ENCODE measurements around the gene OTOS.

The OTOS gene

GRCh38 chr2:240140511-240140910, at the start of gene OTOS:
OTOS (minus strand) TSS chr2:240140658; CDS start chr2:240140326, 332 bp downstream.
- no peak within 1 kb of the TSS for H3K9ac ChIP-seq (ENCODE audit: low read depth, low read length)
- no peaks in the 10 kb centered on the region for H3K36me3 ChIP-seq (ENCODE audit: insufficient read depth, low read length)
- no peaks in the 10 kb centered on the region for H3K9me3 ChIP-seq (ENCODE audit: control insufficient read depth, insufficient read depth, low read length)
- peaks cover 9% of the 10 kb centered on the region; the same call in 1 of the 2 replicates for H3K4me1 ChIP-seq (ENCODE audit: insufficient read depth, low read length)

GRCh38 chr2:240189686-240190085, 49.2 kb upstream of the OTOS start:
- no peak overlapping the region for H3K9ac ChIP-seq (ENCODE audit: low read depth, low read length)
- no peaks in the 10 kb centered on the region for H3K36me3 ChIP-seq (ENCODE audit: insufficient read depth, low read length)
- peaks cover 3% of the 10 kb centered on the region; the same call in 1 of the 2 replicates for H3K9me3 ChIP-seq (ENCODE audit: control insufficient read depth, insufficient read depth, low read length)
- no peaks in the 10 kb centered on the region for H3K4me1 ChIP-seq (ENCODE audit: insufficient read depth, low read length)

DNA sequence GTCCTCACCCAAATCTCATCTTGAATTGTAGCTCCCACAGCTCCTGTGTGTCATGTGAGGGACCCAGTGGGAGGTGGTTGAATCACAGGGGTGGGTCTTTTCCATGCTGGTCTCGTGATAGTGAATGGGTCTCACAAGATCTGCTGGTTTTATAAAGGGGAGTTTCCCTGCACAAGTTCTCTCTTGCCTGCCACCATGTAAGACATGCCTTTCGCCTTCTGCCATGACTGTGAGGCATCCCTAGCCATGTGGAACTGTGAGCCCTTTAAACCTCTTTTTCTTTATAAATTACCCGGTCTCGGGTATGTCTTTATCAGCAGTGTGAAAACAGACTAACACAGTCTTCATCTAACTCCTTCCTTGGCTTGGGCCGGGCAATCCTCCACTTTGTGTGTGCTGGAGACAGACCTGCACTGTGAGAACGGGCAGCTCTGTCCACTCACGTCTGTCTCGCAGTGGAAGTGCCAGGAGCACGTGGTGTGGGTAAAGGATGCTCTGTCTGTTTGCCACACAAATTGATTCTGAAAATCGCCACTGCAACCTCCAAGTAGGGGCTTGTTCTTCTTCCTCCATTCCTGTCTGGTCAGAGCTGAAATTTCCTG, 47.6 kb upstream of the OTOS start:
- Histone ChIP-seq H3K4me1 (ENCODE audit: insufficient read depth, low read length) (no peaks in the 10 kb centered on the region), H3K36me3 (ENCODE audit: insufficient read depth, low read length) (no peaks in the 10 kb centered on the region), H3K9ac (ENCODE audit: low read depth, low read length) (no peak overlapping the region), H3K9me3 (ENCODE audit: control insufficient read depth, insufficient read depth, low read length) (peaks cover 3% of the 10 kb centered on the region; the same call in 1 of the 2 replicates)

DNA sequence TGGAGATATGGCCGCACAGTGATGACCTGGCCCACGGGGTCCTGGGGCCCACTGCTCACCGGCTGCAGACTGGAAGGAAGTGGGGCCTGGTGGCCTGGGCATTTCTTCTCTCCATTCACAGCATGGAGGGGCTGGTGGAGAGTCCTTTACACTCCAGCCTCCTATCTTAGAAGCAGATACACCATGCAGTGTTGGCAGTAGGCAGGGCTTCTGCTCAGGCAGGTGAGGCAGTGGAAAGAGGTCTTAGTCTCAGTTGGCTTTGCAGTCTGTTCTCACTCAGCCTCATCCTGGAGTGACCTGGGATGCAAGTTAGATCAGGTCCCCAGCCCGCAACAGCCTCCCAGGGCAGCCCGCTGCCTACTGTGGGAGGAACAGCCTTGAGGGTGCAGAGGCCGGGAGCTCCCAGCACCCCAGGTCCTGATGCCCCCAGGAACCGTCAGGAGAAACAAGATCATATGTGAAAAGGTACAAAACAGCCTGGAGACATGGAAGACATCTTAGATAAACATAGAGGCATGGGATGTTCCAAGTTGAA, 45.8 kb upstream of the OTOS start:
- Histone ChIP-seq H3K36me3 (ENCODE audit: insufficient read depth, low read length) (no peaks in the 10 kb centered on the region), H3K9ac (ENCODE audit: low read depth, low read length) (no peak overlapping the region), H3K4me1 (ENCODE audit: insufficient read depth, low read length) (no peaks in the 10 kb centered on the region), H3K9me3 (ENCODE audit: control insufficient read depth, insufficient read depth, low read length) (peaks cover 3% of the 10 kb centered on the region; the same call in 1 of the 2 replicates)

DNA sequence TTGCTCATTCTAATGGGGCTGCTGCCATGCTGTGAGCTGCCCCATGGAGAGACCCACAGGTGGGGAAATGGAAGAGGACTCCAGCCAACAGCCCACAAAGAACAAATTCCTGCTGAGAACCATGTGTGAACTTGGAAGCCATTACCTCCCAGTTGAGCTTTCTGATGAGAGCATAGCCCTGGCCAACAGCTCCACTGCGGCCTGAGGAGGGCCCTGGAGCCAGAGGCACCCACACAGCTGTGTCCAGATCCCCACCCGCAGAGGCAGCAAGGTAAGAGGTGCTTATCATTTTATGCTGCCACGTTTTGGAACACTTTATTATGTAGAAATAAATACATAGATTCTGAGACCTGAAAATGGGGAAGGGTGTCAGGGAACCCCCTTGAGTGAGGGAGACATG, 44.2 kb upstream of the OTOS start:
- H3K36me3 ChIP-seq (ENCODE audit: insufficient read depth, low read length): no peaks in the 10 kb centered on the region
- H3K9me3 ChIP-seq (ENCODE audit: control insufficient read depth, insufficient read depth, low read length): peaks cover 3% of the 10 kb centered on the region; the same call in 1 of the 2 replicates
- no peak overlapping the region for H3K9ac ChIP-seq (ENCODE audit: low read depth, low read length)
- no peaks in the 10 kb centered on the region for H3K4me1 ChIP-seq (ENCODE audit: insufficient read depth, low read length)

GRCh38 chr2:240183875-240184590, 43.6 kb upstream of the OTOS start:
- Histone ChIP-seq H3K36me3 (ENCODE audit: insufficient read depth, low read length) (no peaks in the 10 kb centered on the region), H3K4me1 (ENCODE audit: insufficient read depth, low read length) (no peaks in the 10 kb centered on the region), H3K9ac (ENCODE audit: low read depth, low read length) (no peak overlapping the region), H3K9me3 (ENCODE audit: control insufficient read depth, insufficient read depth, low read length) (peaks cover under 1% of the 10 kb centered on the region; the same call in 1 of the 2 replicates)

DNA sequence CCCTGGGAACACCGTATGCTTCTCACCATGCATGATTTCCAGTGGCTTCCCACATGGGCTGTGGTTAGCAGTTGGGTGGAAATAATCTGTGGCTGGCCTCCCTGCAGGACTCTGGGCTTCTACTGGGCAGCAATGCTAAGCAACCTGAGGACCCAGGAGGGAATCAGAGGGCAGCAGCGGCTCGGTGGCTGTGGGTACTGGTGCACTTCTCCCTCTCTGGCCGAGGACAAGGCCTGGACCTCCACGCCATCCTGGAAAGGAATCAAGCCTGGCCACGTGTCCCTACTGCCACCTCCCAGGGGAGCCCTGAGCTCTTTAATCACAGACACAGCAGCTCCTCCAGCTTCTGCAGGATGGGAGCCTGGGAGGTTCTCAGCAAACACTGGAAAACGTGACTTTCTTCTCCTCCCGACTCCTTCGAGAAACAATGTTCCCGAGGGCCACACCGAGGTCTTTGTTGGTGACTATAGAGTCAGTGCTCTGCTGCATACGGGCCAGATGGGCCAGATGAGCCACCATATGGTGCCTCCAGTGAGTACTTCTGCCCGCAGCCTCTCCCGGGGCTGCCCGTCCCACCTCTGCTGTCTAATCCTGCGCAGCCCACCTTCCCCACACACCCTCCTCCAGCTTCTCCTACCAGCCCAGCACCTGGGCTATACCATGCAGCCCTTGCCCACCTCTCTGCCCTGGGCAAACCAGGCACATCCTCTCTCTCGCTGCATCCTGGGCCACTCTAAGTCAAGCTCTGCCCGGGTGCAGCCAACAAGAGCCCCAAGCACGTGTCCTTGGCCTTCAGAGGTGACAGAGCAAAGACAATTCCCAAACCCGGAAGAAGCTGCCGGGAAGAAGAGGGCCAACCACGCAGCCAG, 42.8 kb upstream of the OTOS start:
- no peaks in the 10 kb centered on the region for H3K36me3 ChIP-seq (ENCODE audit: insufficient read depth, low read length)
- H3K4me1 ChIP-seq (ENCODE audit: insufficient read depth, low read length): no peaks in the 10 kb centered on the region

DNA sequence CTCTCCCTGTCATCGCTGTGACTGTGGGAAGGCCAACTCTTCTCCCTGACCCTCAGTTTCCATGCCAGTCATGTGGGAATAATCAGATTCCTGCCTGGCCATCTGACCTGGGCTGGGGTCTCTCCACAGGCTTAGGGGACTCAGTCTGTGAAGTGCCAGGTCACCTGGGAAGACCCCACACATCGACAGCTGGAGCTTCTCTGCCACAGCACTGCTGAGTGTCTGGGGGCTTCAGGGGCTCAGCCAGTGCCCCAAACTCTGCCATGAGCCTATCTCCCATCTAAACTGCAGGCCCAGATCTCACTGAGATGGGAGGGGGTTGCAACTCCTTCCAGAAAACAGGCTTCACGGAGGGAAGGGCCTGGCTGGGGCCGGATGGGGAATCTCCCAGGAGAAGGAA, 42.0 kb upstream of the OTOS start:
- no peaks in the 10 kb centered on the region; the same call in 1 of the 2 replicates for H3K9me3 ChIP-seq (ENCODE audit: control insufficient read depth, insufficient read depth, low read length)
- H3K4me1 ChIP-seq (ENCODE audit: insufficient read depth, low read length): no peaks in the 10 kb centered on the region
- no peaks in the 10 kb centered on the region for H3K36me3 ChIP-seq (ENCODE audit: insufficient read depth, low read length)
- no peak overlapping the region for H3K9ac ChIP-seq (ENCODE audit: low read depth, low read length)

More for the DNA sequence above, 42.8 kb upstream of the OTOS start:
- Histone ChIP-seq H3K9me3 (ENCODE audit: control insufficient read depth, insufficient read depth, low read length) (no peaks in the 10 kb centered on the region; the same call in 1 of the 2 replicates), H3K9ac (ENCODE audit: low read depth, low read length) (no peak overlapping the region)

GRCh38 chr2:240182001-240182400, 41.5 kb upstream of the OTOS start:
- Histone ChIP-seq H3K9ac (ENCODE audit: low read depth, low read length) (no peak overlapping the region), H3K4me1 (ENCODE audit: insufficient read depth, low read length) (no peaks in the 10 kb centered on the region), H3K36me3 (ENCODE audit: insufficient read depth, low read length) (no peaks in the 10 kb centered on the region), H3K9me3 (ENCODE audit: control insufficient read depth, insufficient read depth, low read length) (no peaks in the 10 kb centered on the region)

GRCh38 chr2:240179941-240180666, 39.6 kb upstream of the OTOS start:
- Histone ChIP-seq H3K36me3 (ENCODE audit: insufficient read depth, low read length) (no peaks in the 10 kb centered on the region), H3K9ac (ENCODE audit: low read depth, low read length) (no peak overlapping the region), H3K4me1 (ENCODE audit: insufficient read depth, low read length) (no peaks in the 10 kb centered on the region), H3K9me3 (ENCODE audit: control insufficient read depth, insufficient read depth, low read length) (no peaks in the 10 kb centered on the region)

GRCh38 chr2:240179186-240179815, 38.8 kb upstream of the OTOS start:
- Histone ChIP-seq H3K36me3 (ENCODE audit: insufficient read depth, low read length) (no peaks in the 10 kb centered on the region), H3K4me1 (ENCODE audit: insufficient read depth, low read length) (no peaks in the 10 kb centered on the region), H3K9me3 (ENCODE audit: control insufficient read depth, insufficient read depth, low read length) (no peaks in the 10 kb centered on the region), H3K9ac (ENCODE audit: low read depth, low read length) (no peak overlapping the region)

DNA sequence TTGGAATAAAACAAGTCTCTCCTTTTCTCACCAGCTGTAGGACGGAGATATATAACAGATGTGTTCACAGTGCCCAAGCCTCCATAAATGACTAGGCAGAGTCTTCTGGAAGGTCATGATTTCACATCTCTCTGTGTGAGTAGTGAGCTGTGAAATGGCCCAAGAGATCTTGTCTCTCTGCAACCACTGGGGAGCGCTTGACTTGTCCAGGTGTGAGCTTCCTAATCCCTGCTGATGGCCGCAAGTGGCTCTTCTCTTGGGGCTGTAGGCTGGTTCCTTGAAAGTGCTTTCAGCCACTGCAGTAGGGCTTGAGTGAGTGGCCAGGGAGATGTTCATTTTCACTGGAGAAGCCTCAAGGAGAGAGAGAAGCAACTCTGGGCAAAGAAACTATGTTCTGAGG, 38.1 kb upstream of the OTOS start:
- Histone ChIP-seq H3K4me1 (ENCODE audit: insufficient read depth, low read length) (no peaks in the 10 kb centered on the region), H3K36me3 (ENCODE audit: insufficient read depth, low read length) (no peaks in the 10 kb centered on the region), H3K9me3 (ENCODE audit: control insufficient read depth, insufficient read depth, low read length) (no peaks in the 10 kb centered on the region), H3K9ac (ENCODE audit: low read depth, low read length) (no peak overlapping the region)

GRCh38 chr2:240174496-240174895, 34.0 kb upstream of the OTOS start:
- Histone ChIP-seq H3K9ac (ENCODE audit: low read depth, low read length) (no peak overlapping the region), H3K4me1 (ENCODE audit: insufficient read depth, low read length) (no peaks in the 10 kb centered on the region), H3K9me3 (ENCODE audit: control insufficient read depth, insufficient read depth, low read length) (no peaks in the 10 kb centered on the region), H3K36me3 (ENCODE audit: insufficient read depth, low read length) (no peaks in the 10 kb centered on the region)

All from ES-I3 (cell line).